NCI-H526 treated with DMSO at 0.1 percent for 48 hours (cell line): ENCODE measurements around the gene KRTAP10-11.
"Not testable (repeated sequence)": the region's sequence is repeated elsewhere in the genome, so short reads cannot be mapped to it uniquely, and the experiment has no call there.

Experiments
- DNase-seq: peaks from one replicate; lab custom pipeline; 2025; lab: John Stamatoyannopoulos, UW

The KRTAP10-11 gene

GRCh38 chr21:44614961-44615391, 31.2 kb upstream of the KRTAP10-11 start:
- DNase-seq = no peak

- no peak for DNase-seq
These were observed 30.7 kb upstream of the KRTAP10-11 start for GRCh38 chr21:44615466-44615865.

DNA sequence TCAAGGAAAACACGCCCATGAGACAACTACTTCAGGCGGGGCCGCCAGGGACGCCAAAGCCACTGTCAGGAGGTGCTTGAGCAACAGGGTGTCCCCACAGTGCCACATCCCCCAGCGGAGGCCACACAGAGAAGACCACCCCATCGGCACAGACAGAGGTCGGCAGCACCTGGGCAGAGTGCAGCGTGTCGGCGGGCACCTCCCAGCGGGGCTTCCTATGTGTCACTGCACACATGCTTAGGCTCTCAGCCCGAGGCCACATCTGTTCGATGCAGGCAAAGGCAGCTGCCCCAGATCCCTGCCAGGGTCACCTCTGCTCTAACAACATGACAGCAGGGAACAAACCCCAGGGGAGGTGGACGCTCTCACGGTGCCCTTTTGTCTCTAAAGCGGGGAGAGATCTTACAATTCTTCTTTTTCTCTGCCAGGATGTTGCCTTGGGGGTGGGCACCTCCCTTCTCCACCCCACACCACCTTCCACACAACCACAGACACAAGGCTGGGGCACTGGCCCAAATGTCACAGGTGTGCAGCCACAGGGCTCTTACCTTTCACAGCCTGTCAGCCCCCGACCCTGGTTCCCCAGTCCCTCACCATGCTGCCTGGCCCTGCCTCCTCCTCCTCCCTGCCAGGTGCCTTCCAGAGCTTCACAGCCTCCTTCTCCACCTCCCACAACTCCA, 30.2 kb upstream of the KRTAP10-11 start:
- no peak for DNase-seq

DNA sequence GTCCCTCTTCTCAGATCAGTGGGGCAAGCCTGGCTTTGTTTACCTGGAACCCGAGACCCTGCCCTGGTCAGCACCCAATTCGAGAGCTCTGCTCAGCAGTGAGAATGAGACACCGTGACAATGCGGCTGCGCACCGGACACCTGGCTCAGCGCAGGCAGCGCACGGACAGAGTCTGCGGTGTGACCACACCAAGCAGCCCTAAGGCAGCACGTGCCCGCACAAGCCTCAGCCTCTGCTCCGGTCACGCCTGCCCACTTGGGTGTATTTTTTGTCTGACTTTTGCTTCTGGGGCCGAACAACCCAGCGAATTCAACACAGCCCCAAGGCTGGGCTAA, 29.7 kb upstream of the KRTAP10-11 start:
- DNase-seq = no peak

DNA sequence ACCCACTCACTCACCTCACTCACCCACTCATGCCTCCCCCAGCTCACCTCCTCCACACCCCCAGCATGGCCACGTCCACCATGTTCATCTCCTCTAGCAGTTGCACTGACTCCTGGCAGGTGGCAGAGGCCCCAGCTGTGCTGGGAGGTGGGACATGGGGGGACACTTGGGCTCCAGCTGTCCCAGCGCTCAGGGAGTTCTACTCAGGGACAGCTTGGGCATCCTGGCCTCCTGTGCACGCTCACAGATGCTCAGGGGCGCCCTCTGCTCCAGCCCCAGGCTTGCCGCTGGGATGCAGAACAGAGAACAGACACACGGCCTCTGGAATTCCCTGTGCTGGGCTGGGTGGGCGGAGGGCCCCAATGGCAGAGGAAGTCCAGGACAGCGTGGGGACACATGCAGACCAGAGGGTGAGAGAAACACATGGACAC, 29.1 kb upstream of the KRTAP10-11 start:
- DNase-seq = no peak

GRCh38 chr21:44618504-44618903, 27.7 kb upstream of the KRTAP10-11 start:
- no peak for DNase-seq

DNA sequence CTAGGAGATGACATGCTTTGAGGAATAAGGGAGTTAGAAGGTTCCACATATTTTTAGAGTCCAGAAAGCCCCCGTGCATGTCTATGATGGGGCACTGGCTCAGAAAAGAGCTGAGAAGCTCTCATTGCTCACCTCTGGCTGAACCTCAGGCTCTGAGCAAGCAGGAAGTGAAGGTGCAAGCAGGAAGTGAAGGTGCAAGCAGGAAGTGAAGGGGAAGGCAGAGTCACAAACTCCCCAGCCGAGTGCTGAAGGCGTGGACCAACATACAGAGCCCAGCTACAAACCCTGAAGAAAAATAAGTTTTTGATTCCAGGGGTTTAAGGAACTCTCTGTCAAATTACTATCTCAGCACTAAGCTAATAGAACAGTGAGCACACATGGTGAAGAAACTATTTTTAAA, 27.3 kb upstream of the KRTAP10-11 start:
- no peak for DNase-seq

DNA sequence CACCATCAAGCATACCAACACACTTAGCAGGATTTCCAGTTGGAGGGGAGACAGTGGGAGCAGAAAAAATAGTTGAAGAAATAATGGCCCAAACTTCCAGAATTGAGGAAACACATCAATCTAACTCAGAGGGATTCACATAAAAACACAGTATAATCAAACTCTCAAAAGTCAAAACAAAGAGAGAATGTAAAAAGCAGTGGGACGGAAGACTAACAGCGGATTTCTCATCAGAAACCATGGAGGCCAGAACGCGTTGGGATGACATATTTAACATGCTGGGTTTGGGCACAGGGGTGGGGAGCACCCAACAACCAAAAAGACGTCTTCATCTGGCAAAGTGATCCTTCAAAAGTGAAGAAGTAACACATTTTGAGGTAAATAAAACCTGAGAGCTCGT, 26.3 kb upstream of the KRTAP10-11 start:
- no peak for DNase-seq

GRCh38 chr21:44623575-44623974, 22.6 kb upstream of the KRTAP10-11 start:
- DNase-seq = no peak

DNA sequence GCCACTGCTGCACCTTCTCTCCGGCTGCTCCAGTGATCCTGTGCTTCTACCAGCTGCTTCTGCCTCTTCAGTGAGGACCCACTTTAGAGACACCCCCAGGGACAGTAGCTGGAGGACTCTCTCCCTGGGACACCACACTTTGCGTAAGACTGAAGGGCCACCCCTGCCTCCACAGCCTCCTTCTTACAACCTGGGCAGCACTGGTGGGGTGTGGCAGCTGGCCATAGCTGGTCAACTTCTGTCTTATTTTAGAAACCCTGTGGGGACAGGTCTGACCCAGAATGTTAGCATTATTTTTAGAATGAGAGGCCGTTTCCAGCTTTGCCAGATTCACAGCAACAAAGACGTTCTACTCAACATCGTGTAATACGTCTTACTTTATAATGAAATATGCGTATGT, 20.5 kb upstream of the KRTAP10-11 start:
- no peak for DNase-seq

- DNase-seq = no peak
These were observed 20.0 kb upstream of the KRTAP10-11 start for GRCh38 chr21:44626262-44626661.

- DNase-seq = no peak
These were observed 19.5 kb upstream of the KRTAP10-11 start, which contains the start of gene KRTAP10-9 for GRCh38 chr21:44626673-44627143. Gene KRTAP10-9, plus strand, starts transcription at chr21:44627093. Its CDS starts 79 bp downstream, at chr21:44627172.

DNA sequence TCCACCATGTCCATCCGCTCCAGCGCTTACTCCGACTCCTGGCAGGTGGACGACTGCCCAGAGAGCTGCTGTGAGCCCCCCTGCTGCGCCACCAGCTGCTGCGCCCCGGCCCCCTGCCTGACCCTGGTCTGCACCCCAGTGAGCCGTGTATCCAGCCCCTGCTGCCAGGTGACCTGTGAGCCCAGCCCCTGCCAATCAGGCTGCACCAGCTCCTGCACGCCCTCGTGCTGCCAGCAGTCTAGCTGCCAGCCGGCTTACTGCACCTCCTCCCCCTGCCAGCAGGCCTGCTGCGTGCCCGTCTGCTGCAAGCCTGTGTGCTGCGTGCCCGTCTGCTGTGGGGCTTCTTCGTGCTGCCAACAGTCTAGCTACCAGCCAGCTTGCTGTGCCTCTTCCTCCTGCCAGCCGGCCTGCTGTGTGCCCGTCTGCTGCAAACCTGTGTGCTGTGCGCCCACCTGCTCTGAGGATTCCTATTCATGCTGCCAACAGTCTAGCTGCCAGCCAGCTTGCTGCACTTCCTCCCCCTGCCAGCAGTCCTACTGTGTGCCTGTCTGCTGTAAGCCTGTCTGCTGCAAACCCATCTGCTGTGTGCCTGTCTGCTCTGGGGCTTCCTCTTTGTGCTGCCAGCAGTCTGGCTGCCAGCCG, 18.9 kb upstream of the KRTAP10-11 start:
- not testable (repeated sequence) for DNase-seq

DNA sequence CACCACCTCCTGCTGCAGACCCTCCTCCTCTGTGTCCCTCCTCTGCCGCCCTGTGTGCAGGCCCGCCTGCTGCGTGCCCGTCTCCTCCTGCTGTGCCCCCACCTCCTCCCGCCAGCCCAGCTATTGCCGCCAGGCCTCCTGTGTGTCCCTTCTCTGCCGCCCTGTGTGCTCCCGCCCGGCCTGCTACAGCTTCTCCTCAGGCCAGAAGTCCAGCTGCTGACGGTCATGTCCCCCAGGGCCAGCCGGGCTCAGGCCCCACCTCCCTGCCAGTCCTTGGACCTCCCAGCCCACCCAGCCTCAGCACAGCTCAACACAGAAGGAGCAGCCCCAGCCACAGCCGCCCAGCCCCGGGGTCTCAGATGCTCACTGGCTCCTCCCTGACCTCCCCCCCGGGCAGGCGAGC, 18.4 kb upstream of the KRTAP10-11 start:
- DNase-seq = not testable (repeated sequence)

DNA sequence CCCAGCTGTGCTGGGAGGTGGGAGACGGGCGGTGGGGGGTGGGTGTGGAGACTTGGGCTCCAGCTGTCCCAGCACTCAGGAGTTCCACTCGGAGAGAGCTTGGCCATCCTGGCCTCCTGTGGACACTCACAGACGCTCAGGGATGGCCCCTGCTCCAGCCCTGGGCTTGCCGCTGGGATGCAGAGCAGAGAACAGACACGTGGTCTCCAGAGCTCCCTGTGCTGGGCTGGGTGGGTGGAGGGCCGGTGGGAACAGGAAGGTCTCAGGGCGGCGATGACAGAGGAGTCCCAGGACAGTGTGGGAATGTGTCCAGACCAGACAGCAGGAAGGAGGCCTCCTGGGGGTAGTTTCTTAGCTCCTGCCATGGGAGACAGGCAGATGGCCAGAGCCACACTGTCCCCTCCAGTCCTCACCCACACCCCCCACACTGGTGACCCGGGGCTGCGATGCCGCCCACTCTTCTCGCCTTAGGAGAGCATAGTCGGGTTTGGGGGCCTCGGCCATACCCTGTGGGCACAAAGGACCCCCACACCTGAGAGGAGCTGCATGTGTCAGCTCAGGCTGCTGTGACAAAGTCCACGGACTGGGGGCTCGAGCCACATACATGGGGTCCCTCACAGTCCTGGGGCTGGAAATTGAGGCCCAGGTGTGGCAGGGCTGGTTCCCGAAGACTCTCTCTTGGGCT, 17.4 kb upstream of the KRTAP10-11 start:
- DNase-seq = no peak

DNA sequence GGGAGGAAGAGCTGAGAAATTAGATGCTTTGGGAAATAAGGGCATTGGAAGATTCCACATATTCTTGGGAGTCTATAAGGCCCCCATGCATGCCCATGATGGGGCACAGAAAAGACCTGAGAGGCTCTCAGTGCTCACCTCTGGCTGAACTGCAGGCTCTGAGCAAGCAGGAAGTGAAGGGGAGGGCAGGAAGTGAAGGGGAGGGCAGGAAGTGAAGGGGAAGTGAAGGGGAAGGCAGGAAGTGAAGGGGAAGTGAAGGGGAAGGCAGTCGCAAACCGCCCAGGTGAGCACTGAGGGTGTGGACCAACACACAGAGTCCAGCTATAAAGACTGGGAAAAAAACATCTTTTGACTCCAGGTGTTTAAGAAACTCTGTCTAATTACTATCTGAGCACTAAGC, 15.8 kb upstream of the KRTAP10-11 start:
- DNase-seq = no peak

- DNase-seq = no peak
These were observed 14.1 kb upstream of the KRTAP10-11 start for GRCh38 chr21:44632067-44632466.

- no peak for DNase-seq
These were observed 9.8 kb upstream of the KRTAP10-11 start for GRCh38 chr21:44636209-44637017.

DNA sequence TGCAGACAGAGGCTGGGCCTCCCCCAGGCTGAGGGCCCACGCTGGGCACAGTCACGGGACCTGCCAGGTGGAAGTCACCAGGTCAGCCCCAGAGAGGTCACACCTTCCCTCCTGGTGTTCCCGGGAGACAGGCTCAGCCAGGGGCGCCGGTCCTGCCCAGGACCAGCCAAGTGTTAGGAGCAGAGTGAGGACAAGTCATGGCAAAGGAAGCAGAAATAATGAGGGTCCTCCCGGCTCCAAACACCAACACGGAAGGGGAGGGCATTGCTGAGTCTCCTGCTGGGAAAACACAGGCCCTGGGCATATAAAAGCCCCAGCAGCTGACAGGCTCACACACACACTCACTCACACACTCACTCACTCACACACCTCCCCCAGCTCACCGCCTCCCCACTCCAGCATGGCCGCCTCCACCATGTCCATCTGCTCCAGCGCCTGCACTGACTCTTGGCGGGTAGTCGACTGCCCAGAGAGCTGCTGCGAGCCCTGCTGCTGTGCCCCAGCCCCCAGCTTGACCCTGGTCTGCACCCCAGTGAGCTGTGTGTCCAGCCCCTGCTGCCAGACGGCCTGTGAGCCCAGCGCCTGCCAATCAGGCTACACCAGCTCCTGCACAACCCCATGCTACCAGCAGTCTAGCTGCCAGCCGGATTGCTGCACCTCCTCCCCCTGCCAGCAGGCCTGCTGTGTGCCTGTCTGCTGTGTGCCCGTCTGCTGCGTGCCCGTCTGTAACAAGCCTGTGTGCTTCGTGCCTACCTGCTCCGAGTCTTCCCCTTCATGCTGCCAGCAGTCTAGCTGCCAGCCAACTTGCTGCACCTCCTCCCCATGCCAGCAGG, 9.0 kb upstream of the KRTAP10-11 start, which contains the start of gene KRTAP10-10:
Gene KRTAP10-10 (plus strand): TSS at position 339 of the 833 bp plus-strand sequence. CDS start 62 bp downstream, at position 401.
- no peak for DNase-seq

DNA sequence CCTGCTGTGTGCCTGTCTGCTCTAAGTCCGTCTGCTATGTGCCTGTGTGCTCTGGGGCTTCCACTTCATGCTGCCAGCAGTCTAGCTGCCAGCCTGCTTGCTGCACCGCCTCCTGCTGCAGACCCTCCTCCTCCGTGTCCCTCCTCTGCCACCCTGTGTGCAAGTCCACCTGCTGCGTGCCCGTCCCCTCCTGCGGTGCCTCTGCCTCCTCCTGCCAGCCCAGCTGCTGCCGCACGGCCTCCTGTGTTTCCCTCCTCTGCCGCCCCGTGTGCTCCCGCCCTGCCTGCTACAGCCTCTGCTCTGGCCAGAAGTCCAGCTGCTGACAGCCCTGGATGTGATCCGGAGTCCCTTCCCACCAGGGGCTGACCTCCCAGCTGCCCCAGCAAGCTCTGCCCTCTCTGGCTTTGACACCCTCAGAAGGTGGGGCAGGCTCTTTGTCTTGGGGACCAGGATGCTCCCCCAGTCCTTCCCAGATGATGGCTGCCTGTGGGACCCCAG, 8.3 kb upstream of the KRTAP10-11 start:
- not testable (repeated sequence) for DNase-seq
